OCI-LY7 (cell line): ENCODE results near the gene BCAS4. TPM values are rescaled to one million over a fixed set of nuclear protein-coding genes. Genes with fewer than 3 reads are reported as not detected.

Experiments used
- BruUV-seq: library from RNA; stranded (reverse); fragments of 400-500 nt; replicated peaks from 2 replicates; lab custom pipeline; 2021; lab: Mats Ljungman, UMichigan
- CTCF ChIA-PET: fragments of 300-600 bp; sonication (Branson Sonifier 250); formaldehyde crosslinking; loops from one replicate; lab custom pipeline; 2022; ENCODE audit warnings: antibody characterized with exemption; ENCODE audit not compliant: unreplicated experiment; lab: Charles Lee
- POLR2A ChIA-PET: fragments of 300-600 bp; sonication (Branson Sonifier 250); formaldehyde crosslinking; loops from one replicate; lab custom pipeline; 2022; ENCODE audit warnings: antibody characterized with exemption; lab: Charles Lee
- DNase-seq: peaks from one replicate; pipeline ENCODE4 v3.0.0-alpha.2; 2015; ENCODE audit warnings: low spot score
- H2AFZ ChIP-seq: fragments of 200-600 bp; sonication (generic), shearing (Covaris generic); 2 replicates; pipeline ENCODE4 v1.6.1; 2014; ENCODE audit warnings: mild to moderate bottlenecking, antibody characterized with exemption, low read length, moderate library complexity
- H3K27ac ChIP-seq: fragments of 200-600 bp; sonication (generic); 2 replicates; pipeline ENCODE4 v1.5.1; 2014; ENCODE audit warnings: mixed run types, low read depth, mild to moderate bottlenecking, moderate library complexity, low read length, inconsistent platforms; ENCODE audit not compliant: poor library complexity, severe bottlenecking
- H3K36me3 ChIP-seq: fragments of 200-600 bp; sonication (generic); 2 replicates; pipeline ENCODE4 v1.6.1; 2014; ENCODE audit warnings: mild to moderate bottlenecking, antibody characterized with exemption, low read length, moderate library complexity, mixed read lengths; ENCODE audit not compliant: insufficient read depth
- H3K4me1 ChIP-seq: fragments of 200-600 bp; sonication (generic); 2 replicates; pipeline ENCODE4 v1.5.1; 2014; ENCODE audit warnings: mild to moderate bottlenecking, low read length; ENCODE audit not compliant: insufficient read depth, poor library complexity, severe bottlenecking
- H3K4me2 ChIP-seq: fragments of 200-600 bp; sonication (generic); 2 replicates; pipeline ENCODE4 v1.6.1; 2014; ENCODE audit warnings: mild to moderate bottlenecking, low read length
- H3K4me3 ChIP-seq: fragments of 200-600 bp; sonication (generic); 2 replicates; pipeline ENCODE4 v1.5.1; 2014; ENCODE audit warnings: mild to moderate bottlenecking, low read depth, low read length; ENCODE audit not compliant: poor library complexity, severe bottlenecking
- H3K79me2 ChIP-seq: fragments of 200-600 bp; sonication (generic); 2 replicates; pipeline ENCODE4 v1.6.1; 2016; ENCODE audit warnings: low read depth, mild to moderate bottlenecking, low read length, moderate library complexity, mixed read lengths; ENCODE audit not compliant: insufficient read depth
- H3K9me2 ChIP-seq: fragments of 200-600 bp; sonication (generic); 2 replicates; pipeline ENCODE4 v1.6.1; 2016; ENCODE audit warnings: mild to moderate bottlenecking, low read length, mixed read lengths; ENCODE audit not compliant: insufficient read depth
- H3K9me3 ChIP-seq: fragments of 200-600 bp; sonication (generic); 2 replicates; pipeline ENCODE4 v1.6.1; 2014; ENCODE audit warnings: mild to moderate bottlenecking, mixed run types, low read length, mixed read lengths
- H4K20me1 ChIP-seq: fragments of 200-600 bp; sonication (generic); 2 replicates; pipeline ENCODE4 v1.6.1; 2014; ENCODE audit warnings: mild to moderate bottlenecking, antibody characterized with exemption, low read length, moderate library complexity, mixed read lengths; ENCODE audit not compliant: insufficient read depth
- CTCF ChIP-seq: fragments of 200-600 bp; sonication (generic); conservative IDR thresholded peaks from 2 replicates; pipeline ENCODE4 v1.5.1; 2014; ENCODE audit warnings: mild to moderate bottlenecking, antibody characterized with exemption, low read length, moderate library complexity, mixed read lengths
- EZH2phosphoT487 ChIP-seq: fragments of 200-600 bp; sonication (generic); IDR thresholded peaks from 2 replicates; pipeline ENCODE4 v1.6.1; 2018; ENCODE audit warnings: low read depth, borderline replicate concordance, mild to moderate bottlenecking, mixed run types, antibody characterized with exemption, low read length, moderate library complexity, mixed read lengths
- intact Hi-C: fragments of 100-400 bp; cut with micrococcal nuclease; formaldehyde crosslinking; loops from one replicate; pipeline ENCODE4 v1.10.0; 2022; ENCODE audit not compliant: unreplicated experiment
- total RNA-seq, 2 experiments: library from RNA; depleted of rRNA in 1 of 2; stranded (reverse); fragments of >200 nt in 1 of 2; shearing (Covaris generic) in 1 of 2; gene quantifications; 2 replicates each; pipeline ENCODE4 v1.2.3, GENCODE V29; 2014 to 2022

BCAS4 gene
- total RNA-seq, 2 experiments from 2014 or later = 173 to 181 TPM

GRCh38 chr20:50919567-50919966, 124.7 kb downstream of the BCAS4 start:
- Histone ChIP-seq H3K36me3 (peaks cover 96% of the 10 kb centered on the region), H3K9me2 (no peaks in the 10 kb centered on the region), H3K79me2 (peaks cover 99% of the 10 kb centered on the region), H2AFZ (no peak overlapping the region), H3K4me1 (peaks cover 96% of the 10 kb centered on the region), H3K27ac (no peak overlapping the region), H3K4me3 (no peak overlapping the region), H4K20me1 (peaks cover 88% of the 10 kb centered on the region), H3K9me3 (no peaks in the 10 kb centered on the region), H3K4me2 (peak overlapping the region; percentile 17; the same call in 1 of the 2 replicates)
- intact Hi-C loops = no loop called here
- POLR2A ChIA-PET = interaction anchor here (0.7 kb wide), 2 partner anchors 170 to 264 kb away, joined by 3 to 7 read pairs; no protein-coding TSS in a partner anchor
- no TSS peak for BruUV-seq
- no peak for TF ChIP-seq CTCF
- TF ChIP-seq EZH2phosphoT487 = no peak
- DNase-seq = no peak
- CTCF ChIA-PET = no interaction called here

- peaks cover 99% of the 10 kb centered on the region for H3K79me2 ChIP-seq
- no peak overlapping the region for H3K4me3 ChIP-seq
- POLR2A ChIA-PET = interaction anchor here (0.6 kb wide), 2 partner anchors 12 to 183 kb away, joined by 3 to 4 read pairs; no protein-coding TSS in a partner anchor
- no peak for DNase-seq
- CTCF ChIA-PET = interaction anchor here (1.6 kb wide), 1 partner anchor 9 kb away, joined by 3 read pairs; no protein-coding TSS in a partner anchor
- no peak for TF ChIP-seq CTCF
- TF ChIP-seq EZH2phosphoT487 = no peak
- 0 out of 2 replicates have a peak overlapping the region, but pooled peaks have one; percentile 22 for H3K4me2 ChIP-seq
- intact Hi-C loops = no loop called here
- H3K36me3 ChIP-seq = peaks cover 96% of the 10 kb centered on the region
- H3K9me2 ChIP-seq = no peaks in the 10 kb centered on the region
- peaks cover 89% of the 10 kb centered on the region for H4K20me1 ChIP-seq
- H3K4me1 ChIP-seq = peaks cover 96% of the 10 kb centered on the region
- BruUV-seq = no TSS peak
- no peak overlapping the region for H2AFZ ChIP-seq
- H3K27ac ChIP-seq = peak overlapping the region; percentile 8
- no peaks in the 10 kb centered on the region for H3K9me3 ChIP-seq
These were observed 126.1 kb downstream of the BCAS4 start for GRCh38 chr20:50920997-50921396.

- no peak for TF ChIP-seq EZH2phosphoT487
- TF ChIP-seq CTCF = no peak
- Histone ChIP-seq H2AFZ (no peak overlapping the region), H3K36me3 (peaks cover 96% of the 10 kb centered on the region), H3K4me2 (peak overlapping the region; percentile 22), H3K4me1 (peaks cover 94% of the 10 kb centered on the region), H3K9me3 (no peaks in the 10 kb centered on the region), H3K79me2 (peaks cover 99% of the 10 kb centered on the region), H3K27ac (peak overlapping the region; percentile 8), H3K9me2 (no peaks in the 10 kb centered on the region), H4K20me1 (peaks cover 82% of the 10 kb centered on the region), H3K4me3 (no peak overlapping the region)
- POLR2A ChIA-PET = interaction anchor here (0.6 kb wide), 1 partner anchor 128 kb away, joined by 7 read pairs; no protein-coding TSS in a partner anchor
- CTCF ChIA-PET = interaction anchor here (1.6 kb wide), 1 partner anchor 10 kb away, joined by 3 read pairs; no protein-coding TSS in a partner anchor
- BruUV-seq = no TSS peak
- intact Hi-C loops = no loop called here
- no peak for DNase-seq
These were observed 127.1 kb downstream of the BCAS4 start for GRCh38 chr20:50921803-50922501.
